ENCODE measurements around the gene GPR65.

GRCh38 chr14:87996291-87996592 is 8.7 kb upstream of the GPR65 start:
- TF ChIP-seq GABPA (IDR thresholded peaks at IDR 0.05; ENCODE audit: low read depth) (no peak), CTCF (IDR thresholded peaks at IDR 0.05; ENCODE audit: insufficient read depth, low read length) (no peak), POLR2AphosphoS5 (IDR thresholded peaks at IDR 0.05; ENCODE audit: low read depth) (no peak), SPI1 (IDR thresholded peaks at IDR 0.05; ENCODE audit: borderline replicate concordance, low read depth) (no peak), REST (IDR thresholded peaks at IDR 0.05; ENCODE audit: insufficient replicate concordance, low read depth) (no peak)
